GM19023 (cell line): ENCODE data around the gene MARVELD3.

Experiments used
- ATAC-seq: cut with Tn5 transposase; IDR thresholded peaks from one replicate; pipeline ENCODE4 v1.9.1; 2021; ENCODE audit warnings: mild to moderate bottlenecking, moderate library complexity; ENCODE audit not compliant: unreplicated experiment

The MARVELD3 gene

DNA sequence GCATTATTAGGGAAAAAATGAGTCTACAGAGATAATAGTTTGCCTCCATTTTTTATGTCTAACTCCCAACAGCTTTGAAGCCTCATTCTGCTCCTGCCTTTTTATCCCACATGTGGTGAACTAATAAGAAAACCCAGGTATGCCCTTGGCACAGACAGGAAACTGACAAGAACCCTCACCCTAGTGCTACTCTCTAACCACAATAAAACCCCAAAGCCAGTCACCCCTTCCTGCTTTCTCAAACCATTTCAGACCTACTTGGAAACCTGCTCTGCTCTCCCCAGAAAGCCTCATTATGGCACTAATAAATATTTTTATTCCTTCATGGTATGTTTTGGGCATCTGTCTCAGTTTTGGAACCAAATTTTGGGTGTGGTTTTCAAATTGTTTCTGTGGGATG lies 3.9 kb upstream of the MARVELD3 start:
- ATAC-seq, result no peak

DNA sequence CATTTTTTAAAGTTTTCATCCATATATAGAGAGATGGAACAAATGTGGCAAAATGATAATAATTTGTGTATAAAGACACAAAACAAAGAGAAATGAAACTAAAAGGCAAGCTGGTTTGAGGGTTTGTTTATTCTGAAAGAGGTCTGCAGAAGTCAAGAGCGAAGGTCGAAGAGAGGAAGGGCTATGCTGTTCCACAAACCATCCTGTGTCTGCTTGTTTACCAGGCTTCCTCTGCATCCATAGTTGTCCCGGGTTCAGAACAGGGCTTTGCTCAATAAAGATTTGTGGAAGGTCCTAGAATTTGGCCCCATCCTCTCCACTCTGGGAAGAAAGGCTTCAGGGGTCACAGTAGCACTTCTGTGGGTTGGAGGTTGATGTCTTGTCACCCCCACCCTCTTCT lies 2.4 kb upstream of the MARVELD3 start:
- peak; percentile 50 for ATAC-seq

DNA sequence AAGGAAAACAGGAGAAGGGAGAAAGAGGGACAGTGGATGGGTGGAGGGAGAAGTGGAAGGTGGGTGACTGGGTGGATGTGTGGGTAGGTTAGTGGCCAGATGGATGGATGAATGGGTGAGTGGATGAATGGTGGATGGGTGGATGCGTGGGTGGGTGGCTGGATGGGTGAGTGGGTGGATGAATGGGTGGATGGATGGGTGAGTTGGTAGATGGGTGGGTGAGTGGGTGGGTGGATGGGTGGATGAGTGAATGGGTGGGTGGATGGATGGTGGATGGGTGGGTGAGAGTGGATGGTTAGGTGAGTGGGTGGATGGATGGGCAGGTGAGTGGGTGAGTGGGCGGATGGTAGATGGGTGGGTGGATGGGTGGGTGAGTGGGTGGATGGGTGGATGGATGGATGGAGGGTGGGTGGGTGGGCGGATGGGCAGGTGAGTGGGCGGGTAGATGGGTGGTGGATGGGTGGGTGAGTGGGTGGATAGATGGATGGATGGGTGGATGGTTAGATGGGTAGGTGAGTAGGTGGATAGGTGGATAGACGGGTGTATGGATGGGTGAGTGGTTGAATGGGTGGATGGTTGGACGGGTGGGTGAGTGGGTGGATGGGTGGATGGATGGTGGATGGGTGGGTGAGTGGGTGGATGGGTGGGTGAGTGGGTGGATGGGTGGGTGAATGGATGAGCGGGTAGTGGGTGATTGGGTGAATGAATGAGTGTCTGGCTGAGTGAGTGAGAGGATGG lies 702 bp upstream of the MARVELD3 start:
- no peak for ATAC-seq

DNA sequence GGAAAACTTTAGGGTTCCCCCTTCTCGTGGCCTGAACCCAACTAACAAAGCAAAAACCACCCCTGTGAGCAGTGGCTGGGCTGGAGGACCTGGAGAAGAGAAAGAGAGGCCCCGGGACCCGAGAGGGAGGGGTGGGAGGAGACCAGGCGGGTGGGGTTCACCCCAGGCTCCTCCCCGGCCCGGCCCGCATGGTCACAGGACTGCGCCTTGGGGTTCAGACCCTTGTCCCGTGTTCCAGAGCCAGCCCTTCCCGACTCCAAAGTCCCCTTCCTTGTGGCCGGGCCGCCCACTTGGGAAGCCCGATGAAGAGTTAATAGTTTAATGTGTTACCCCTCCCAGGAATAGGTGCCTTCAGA lies 852 bp downstream of the MARVELD3 start:
- ATAC-seq, result no peak

DNA sequence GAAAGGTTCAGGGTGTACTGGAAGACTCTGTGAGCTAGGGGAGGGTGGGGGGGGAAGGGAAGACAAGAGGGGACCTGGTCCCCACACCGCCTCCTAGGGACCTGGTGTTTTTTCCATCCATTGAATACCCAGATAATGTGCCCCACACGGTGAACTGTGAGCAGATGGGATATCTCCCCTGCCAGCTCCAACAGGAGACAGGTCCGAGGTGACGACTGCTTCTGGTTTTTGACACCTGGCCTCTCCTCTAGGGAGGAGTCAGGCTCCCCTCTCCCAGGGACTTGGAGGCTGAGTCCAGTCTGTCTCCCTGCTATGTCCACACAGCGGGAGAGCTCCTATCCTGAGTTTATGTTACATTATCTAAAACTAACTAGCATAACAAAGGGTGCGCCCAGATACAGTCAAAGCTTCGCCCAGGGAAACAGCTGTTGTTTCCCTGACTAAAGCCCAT lies 1.8 kb downstream of the MARVELD3 start:
- ATAC-seq, result no peak

DNA sequence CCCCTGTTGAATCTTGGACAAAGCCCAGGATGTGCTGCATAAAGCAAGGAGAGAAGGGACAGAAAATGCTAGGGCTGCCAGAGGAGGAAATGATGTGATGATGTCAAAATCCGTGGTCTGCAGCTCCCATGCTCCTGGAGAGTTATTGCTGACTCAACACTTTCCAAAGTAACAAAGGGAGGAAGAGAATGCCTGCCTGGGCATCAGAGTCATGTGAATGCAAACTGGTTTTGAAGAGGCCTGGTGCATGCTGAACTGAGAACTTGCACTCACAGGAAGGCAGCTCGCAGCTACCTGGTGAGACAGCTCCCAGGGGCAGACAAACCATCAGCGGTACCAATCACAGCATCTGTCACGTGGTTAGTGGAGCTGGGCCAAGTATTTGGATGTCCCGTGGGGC lies 2.8 kb downstream of the MARVELD3 start:
- no peak for ATAC-seq

DNA sequence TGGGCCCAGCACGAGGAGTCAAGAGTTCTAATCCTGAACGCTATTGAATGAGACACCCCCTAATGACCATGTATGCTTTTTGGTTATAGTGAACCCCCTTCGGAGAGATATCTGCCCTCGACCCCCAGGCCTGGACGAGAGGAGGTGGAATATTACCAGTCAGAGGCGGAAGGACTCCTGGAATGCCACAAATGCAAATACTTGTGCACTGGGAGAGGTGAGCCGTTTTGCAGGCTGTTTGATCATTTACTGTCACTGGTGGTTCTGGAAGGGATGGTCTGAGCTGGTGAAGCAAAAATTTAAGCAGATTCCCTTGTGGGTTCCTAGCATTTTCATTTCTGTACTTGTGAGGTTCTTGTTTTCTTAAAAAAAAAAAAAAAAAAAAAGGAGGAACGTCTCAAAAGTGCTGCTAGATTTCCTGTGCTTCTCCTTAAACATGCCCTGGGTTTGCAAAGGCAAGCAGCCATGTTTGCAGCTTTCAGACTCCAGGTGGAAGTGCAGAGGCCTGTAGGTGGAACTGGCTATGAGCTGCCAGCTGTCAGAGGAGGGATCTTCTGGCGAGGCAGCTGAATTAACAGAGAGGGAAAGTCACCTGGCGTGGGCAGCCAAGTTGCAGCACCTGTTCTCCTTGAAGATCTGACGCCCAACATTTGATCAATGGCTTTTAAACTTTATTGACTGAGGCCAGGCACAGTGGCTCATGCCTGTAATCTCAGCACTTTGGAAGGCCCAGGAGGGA lies 3.5 kb downstream of the MARVELD3 start:
- no peak for ATAC-seq

DNA sequence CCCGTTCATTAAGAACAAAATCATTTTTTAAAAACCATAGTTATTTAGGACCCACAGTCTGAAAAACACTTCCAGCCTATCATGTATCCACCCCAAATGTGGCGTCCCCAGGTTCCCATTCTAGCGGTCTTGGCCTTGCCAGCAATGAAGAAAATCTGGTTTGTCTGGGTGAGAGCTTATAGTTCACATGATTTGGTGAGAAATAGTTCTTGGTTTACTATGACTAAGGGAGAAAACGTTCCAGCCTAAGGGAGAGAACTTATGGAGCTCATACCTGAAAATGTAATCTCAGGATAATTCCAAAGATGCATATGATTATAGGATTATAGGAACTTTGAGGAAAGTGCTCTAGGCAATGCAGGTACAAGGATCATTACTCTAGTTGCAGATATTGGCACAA lies 4.8 kb downstream of the MARVELD3 start:
- no peak for ATAC-seq

DNA sequence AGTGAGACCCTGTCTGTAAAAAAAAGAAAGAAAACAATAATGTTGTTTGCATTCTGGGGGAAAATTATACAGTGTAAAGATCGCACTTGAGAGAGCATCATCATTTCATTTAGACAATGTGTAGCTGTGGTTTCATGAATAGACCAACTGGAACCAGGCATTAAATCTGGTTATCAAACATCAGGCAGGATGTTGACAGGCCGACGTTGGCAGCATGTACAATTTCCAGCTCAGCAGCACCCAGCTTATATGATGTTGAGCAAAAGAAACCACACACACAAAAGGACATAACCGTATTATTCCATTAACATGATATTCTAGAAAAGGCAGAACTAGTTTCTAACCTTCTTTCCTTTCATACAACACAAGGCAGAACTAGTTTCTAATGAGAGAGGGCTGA lies 5.8 kb downstream of the MARVELD3 start:
- no peak for ATAC-seq

DNA sequence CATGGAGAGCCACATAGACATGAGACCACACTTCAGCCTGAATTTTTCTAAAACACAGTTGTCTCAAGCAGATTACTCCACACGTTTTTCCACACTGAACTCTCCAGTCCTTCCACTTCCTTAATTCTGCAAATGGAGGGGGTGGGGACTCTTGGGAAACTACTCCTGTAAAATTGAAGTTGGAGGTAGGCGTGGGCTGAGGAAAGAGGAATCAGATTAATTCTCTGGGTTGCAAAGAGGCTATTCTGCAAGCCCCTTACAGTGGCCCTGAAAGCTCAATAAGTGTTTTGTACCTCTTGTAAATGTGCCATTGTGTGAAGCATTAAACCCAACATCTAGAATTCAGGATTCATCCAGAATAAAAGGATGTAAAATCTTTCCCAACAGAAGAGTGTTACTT lies 9.6 kb downstream of the MARVELD3 start:
- no peak for ATAC-seq

DNA sequence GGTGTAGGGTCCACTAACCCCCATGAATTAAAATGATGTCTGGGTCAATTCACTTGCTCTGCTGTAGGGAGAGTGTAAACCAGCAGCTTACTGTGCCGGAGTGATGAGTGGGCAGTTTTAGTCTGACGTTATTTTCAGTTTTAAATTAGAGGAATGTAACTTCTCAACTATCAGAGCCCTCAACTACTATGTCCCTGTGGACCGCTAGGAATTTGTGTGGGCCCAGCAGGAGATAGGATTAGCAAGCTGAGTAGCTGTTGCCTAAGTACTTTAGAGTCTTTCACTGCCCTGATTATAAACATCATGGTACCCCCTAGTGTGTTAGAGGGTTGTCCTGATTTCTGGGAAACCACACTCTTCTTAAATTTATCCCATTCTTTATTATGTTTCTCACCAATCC lies 11.4 kb downstream of the MARVELD3 start:
- no peak for ATAC-seq

DNA sequence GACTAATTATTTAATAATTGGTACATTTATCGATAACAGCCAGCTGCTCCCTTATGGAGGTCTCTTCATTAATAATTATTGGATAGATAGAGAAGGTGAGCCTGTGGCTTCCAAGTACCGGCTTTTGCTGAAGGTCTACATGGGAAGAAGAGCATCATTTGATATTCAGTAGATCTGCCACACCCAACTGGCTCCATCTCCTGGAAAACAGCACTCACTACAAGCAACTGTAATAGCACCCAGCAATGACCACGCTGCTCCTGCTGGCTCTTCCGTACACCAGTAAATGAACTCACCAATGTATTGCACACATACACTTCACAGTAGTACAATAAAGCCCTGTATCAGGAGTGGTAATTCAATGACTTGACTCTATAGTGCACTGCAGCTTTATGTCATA lies 19.5 kb downstream of the MARVELD3 start:
- no peak for ATAC-seq

DNA sequence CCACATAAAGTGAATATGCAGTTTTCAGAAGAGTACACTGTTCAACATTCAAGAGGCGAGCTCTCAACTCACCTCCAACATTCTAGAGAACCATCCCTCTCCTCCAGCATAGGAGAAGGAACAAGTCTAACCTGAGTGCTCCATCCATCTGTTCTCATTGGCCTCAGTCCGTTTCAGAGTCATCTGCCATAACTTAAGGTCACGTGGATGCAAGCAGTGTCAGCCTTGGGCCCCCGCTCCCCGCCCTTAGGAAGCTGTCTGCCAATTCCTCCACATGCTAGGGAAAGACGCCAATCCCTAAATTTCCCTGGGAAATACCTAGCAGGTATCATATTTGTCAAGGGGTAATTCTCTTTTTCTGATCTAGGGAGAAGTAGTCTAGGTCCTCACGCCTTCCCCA lies 21.4 kb downstream of the MARVELD3 start:
- ATAC-seq, result no peak

DNA sequence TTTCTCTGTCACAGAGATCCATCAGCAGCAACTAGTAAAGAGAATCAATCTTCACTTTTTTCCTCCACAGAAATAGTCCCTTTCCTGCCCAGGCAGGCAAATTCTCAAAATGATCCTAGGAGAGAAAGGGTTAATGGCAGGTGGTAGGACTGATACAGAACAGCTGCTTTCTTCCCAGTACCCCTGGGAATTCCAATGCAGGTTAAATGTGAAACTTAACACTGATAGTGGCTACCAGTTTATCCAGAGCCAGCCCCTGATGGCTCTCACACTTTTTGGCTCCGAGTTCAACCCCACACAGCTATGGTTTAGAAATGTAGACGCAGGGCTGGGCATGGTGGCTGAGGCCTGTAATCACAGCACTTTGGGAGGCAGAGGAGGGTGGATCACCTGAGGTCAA lies 22.2 kb downstream of the MARVELD3 start:
- ATAC-seq, result no peak

DNA sequence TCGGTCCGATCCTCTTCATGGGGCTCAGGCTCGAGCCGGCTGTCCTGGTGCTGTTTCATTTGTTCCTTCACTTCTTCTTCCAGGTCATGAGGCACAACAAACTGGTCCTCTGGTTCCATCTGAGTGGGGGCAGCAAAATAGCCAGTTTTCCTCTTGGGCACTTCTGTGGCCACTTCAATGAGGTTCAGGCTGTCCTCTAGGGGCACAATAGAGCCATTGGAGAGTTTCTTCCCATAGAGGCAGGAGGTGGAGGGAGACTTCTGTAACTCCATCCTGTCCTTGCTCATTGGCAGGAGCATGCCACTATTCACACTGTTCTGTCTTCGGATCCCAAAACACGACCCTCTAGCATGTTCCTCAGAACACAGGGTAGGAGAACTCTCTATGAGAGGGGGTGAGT lies 22.9 kb downstream of the MARVELD3 start:
- no peak for ATAC-seq

DNA sequence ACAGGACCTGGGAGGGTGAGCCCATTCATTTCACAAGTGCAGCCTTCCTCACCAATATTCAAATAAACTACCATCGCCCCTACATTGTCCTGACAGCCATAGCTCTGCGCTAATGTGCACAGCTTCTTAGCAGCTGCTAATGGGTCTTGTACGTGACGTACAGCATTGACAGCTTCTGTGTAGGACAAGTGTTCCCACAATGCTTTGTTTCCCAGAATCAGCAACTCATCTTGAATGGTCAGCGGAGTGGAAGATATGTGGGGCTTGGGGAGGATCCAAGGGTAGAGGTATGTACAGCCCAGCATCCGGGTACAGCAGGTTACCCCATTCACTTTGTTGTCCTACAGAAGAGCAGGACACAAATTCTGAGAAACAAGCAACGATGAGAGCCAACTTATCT lies 23.7 kb downstream of the MARVELD3 start:
- no peak for ATAC-seq

DNA sequence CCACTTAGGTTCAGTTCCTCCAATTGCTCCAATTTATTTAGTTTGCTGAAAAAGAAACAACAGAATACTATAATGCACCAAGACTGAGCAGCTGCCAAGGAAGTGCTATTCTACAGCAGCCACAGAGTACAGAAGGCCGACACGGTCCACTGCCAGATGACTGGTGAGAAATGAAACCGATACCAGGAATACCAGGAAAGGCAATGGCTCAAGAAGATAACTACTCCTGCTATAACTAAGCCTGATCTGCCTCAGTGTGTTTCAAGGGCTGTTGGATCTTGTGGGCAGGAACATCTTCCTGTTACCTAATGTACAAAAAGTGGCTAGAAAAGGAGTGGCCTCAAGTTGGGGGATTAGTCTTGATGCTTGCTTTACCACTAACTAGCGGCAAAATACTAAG lies 32.8 kb downstream of the MARVELD3 start:
- no peak for ATAC-seq

DNA sequence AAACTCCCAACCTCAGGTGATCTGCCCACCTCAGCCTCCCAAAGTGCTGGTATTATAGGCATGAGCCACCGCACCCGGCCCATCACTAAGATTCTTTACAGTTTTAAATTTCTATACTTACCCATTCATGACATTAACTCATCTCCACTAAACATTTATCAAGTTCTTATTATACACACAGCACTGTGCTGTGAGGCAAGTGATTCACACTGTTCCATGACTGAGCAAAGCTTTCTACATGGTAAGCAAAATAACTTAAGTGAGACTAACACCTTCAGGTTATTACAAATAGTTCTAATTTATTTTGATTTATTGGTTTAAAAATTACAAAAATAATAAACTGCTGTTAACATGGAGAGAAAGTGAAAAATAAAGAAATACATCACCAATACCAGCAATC lies 33.5 kb downstream of the MARVELD3 start:
- ATAC-seq, result no peak

DNA sequence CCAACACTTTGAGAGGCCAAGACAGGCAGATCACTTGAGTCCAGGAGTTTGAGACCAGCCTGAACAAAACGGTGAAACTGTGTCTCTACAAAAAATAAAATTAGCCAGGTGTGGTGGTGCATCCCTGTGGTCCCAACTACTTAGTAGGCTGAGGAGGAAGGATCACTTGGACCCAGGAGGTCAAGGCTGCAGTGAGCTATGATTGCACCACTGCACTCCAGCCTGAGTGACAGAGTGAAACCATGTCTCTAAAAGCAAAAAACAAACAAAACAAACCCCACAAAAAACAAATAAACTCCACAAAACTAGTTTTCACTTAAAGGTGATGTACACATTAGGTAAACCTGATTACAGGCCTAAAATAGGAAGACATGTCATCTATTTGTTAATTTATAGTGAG lies 40.3 kb downstream of the MARVELD3 start:
- no peak for ATAC-seq

DNA sequence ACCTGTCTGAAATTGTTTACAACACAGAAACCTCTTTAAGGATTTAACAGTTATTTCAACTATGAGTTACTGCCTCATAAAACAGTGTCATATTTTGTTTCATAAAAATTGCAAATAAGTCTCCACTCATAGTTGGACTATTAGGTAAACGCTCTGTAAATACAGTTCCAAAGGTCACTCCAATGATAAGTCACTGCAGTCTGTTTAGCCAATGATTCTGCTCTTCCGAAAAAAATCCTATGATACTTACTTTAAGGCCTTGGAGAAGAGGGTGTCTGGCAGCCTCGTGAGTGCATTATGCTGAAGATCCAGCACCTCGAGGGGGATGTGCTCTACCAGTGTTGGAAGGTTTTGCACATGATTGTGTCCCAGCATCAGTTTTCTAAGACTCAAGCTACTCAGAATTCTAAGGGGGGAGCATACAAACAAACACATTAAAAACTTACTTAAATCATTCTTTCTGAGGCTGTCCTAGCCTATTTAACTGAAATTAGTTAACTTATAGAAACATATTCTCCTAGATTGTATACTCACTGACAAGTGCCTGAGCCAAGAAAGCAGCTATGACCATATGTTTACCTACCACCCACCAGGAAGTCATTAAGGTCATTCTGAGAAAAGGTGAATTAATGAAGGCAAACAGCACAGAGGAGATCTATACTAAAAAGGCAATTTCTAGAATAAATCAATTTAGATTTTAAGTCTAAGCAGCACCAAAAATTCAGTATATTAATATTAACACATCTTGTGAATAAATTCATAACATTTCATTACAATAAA lies 41.1 kb downstream of the MARVELD3 start:
- ATAC-seq, result no peak

DNA sequence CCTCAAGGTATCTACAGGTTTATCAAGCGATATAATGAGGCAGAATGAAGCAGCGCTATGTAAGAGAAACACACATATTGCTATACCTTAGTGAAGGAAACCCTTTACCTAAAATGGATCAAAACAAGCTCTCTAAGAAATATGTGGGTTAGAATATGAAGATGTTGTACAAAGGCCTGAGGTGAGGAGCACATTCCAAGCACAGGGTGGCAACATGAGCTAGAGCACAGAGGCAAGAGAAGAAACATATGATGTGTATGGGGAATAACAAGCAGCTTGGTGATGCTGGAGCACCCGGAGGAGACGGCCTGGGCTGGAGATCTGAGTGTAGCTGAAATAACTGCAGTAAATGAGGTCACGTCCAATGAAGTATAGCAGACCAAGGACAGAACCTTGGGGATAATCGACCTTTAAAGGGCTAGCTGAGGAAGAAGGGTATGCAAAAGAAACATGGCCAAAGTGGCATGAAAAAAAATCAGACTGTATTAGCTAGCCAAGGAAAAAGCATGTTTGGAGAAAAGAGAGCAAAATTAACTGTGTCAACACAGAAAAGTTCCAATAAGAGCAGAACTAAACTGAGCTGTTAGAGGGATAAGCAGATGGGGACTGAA lies 44.0 kb downstream of the MARVELD3 start:
- ATAC-seq, result no peak

DNA sequence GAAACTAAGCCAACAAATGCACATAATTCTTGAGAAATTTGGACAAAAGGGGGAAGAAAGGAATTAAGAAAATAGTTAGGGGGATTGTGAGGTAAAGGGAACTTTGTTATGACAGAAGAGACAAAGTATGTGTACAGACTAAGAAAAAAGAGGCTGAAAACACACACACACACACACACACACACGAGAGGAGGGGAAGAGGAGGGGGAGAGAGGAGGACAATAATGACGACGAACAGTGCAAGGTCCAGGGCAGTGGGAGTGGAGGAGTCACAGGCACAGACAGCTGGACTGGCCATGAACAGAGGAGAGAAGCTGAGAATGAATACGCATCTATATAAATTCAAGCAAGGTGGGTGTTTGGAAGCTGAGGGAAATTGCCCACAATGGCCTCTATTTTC lies 44.6 kb downstream of the MARVELD3 start:
- ATAC-seq, result no peak
